RPMI8226 (cell line): ENCODE results near the gene ASXL1.

Experiments used
- DNase-seq: peaks from one replicate; pipeline ENCODE4 v3.0.0-alpha.2; 2015

ASXL1 gene

DNA sequence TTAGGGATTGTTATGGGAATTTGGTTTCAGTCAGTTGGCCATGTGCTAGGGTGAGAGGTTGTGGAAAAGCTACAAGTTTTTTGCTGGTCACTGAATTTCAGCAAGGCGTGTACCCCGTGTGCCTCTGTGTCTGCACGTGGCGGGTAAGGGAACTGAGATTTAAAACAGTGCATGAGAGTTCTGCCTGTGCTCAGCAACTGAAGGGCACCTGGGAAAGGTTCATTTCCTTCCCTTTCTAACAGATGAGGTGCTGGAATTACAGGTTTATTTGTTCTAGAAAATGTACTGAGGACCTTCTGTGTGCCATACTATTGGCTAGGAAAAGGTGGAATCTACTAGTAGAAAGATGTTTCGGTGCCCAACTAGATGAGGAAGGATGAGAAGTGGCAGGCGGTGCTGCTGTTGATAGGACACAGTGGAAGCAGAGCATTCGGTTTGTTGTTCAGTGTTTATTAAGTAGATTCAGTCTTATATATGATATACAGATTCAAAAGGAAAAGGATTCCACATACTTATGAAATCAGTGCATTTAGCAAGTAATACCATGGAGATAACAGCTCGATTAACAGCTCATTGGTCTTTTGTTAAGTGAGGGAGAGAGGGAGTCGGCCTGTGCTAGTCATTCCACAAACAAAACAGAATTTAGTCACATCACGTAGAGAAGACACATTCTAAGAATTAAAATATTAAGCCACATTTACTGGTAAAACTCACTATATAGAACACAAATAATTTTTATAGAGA lies 84.7 kb downstream of the ASXL1 start:
- no peak for DNase-seq

DNA sequence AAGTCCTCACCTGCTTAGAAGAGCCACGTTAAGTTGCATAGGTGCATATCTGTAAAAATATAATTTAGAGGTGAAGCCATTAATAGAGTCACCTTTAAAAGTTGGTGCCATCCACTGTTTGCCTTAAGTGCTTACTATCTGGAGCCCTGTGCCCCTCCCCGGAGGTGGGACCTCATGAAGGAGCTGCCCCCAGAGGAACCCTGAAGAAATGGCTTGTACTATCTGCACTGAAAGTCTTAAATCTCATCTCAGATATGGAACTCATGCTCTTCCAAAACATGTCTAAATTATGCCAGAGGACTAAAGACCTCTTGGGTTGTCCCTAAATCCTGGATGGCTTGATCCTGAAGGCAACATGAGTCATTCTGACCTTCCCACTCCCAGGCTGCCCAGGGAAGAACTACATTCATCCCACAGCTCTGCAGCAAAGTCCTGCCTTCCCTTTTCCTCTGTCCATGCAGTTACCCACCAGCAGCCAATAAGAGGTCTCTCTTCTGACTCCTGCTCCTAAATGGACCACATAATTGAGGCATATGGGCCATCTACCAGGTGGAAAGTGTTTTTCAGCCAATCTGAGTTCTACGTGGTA lies 85.3 kb downstream of the ASXL1 start:
- no peak for DNase-seq

DNA sequence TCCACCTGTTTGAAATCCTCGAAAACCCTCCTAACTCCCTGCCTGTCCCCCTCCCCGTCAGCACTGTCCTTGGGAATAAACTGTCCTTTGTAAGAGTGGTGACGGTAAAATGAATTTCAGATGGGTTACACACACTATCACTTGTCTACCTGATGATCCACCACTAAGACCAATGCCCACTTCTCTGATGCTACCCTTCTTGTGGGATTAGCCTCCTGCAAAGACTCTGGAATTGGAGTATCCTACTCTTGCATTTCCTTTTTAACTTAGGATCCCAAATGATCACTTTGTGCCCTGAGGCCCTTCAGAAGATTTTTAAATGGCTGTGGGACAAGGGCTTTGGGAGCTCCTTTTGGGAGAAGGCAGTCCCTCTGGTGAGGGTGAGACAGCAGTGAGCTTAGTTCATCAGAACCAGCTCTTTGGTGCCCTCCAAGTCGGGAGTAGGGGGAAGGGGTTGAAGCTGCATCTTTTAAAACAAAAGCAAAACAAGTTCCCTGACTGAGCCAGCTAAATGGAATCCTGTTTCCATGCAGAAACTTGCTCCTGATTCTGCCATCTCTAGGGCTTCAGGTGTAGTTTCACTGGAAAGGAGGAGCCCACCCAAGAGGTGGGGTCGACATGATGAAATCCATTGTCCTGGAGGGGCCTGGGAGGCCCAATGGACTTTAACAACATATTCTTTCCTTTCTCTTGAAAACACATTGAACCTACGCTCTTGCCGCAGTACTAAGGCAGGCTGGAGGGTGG lies 86.5 kb downstream of the ASXL1 start:
- DNase-seq, result no peak

- no peak for DNase-seq
Measured at GRCh38 chr20:32445539-32446273, 87.6 kb downstream of the ASXL1 start.

- DNase-seq, result no peak
Measured at GRCh38 chr20:32446301-32447100, 88.4 kb downstream of the ASXL1 start.

GRCh38 chr20:32447136-32448027 lies 89.3 kb downstream of the ASXL1 start:
- no peak for DNase-seq

DNA sequence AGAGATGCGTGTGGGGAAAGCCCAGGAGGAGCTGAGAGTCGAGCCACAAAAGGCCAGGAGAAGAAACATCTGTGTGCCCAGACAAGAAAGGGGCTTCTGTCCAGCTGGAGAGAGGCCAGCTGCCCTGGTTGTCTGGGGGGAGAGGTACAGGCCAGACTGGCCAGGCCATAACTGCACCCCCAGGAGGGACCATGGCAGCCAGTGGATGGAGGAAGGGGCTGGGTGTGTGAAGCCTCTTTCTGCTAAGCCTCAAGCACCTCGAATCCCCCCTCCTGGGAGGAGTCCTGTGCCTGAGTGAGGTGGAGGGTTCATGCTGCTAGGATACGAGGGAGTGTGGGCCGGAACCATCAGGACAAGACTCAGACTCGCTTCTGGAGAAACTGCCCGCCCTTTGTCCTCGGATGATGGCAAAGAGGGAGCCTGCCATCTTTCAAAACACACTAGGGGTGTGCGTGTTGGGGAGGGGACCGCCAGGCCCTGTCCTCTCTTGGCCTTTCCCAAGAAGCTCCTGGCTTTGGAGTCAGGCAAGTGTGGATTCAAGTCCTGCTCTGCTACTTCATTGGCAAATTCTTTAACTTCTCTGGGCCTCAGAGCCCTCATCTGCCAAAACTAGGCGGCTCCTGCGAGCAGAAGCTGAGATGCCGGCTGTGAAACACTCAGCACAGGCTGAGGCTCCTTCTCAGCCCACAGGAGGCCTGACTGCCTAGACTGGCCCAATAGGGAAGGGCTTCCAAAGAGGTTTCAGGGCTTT lies 90.3 kb downstream of the ASXL1 start:
- DNase-seq, result no peak

DNA sequence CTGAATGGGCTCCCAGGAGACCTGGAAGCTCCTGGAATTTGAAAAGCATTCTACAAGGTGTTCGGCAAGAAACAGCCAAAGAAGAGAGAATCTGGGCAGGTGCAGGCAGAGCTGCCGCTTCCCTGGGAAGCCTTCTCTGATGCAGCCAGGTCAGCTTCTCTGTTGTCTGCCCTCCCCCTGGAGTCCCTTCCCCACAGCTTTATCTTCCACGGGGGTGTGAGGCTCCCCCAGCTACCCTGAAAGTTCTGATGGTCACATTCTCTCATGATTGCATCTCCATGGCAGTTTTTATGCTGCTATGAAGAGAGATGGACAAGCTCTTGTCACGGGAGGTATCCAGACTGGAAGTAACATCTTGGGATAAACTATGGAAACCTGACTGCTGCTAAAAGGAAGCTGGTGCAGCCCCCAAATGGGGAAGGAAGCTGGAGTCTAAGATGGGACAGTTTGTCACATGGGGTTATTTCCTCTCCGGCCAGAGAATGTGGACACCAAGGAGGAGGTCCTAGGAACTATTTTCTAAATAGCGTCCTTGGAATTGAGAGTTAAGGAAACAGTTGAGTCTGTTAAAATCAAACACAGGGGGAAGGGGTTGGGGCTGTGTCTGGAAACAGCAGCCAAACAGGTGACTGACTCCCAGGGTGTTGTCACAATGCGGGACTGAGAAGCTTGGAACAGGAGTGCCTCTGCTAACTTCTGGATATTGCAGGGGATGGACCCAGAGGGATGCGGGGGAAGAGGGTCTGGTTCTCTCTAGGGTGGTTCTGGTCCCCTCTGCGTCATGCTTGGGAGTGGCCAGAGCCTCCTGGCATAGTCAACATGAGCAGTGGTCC lies 91.1 kb downstream of the ASXL1 start:
- DNase-seq, result no peak

DNA sequence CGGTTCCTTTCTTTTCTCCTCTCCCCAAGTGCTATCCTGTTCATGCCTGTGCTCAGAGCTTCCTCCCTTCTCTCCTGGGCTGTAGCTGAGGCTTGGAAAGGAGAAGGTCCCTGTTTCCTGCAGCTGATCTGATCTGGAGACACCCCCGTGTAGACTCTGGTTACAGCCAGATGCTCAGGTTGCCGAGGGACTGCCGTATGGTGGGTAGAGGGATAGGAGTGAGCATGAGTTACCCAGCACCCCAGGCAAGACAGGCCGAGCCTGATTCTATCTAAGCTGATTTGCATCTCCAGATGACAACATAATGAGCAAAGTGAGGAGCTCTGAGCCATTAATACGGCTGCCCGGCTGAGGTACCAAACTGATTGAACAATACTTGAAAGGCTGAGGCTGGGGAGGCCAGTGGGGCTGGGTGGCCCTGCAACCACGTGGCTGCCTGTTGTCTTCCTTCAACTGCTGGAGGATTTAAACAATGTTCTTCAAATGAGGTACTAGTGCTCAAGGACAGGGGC lies 91.8 kb downstream of the ASXL1 start:
- DNase-seq, result no peak

DNA sequence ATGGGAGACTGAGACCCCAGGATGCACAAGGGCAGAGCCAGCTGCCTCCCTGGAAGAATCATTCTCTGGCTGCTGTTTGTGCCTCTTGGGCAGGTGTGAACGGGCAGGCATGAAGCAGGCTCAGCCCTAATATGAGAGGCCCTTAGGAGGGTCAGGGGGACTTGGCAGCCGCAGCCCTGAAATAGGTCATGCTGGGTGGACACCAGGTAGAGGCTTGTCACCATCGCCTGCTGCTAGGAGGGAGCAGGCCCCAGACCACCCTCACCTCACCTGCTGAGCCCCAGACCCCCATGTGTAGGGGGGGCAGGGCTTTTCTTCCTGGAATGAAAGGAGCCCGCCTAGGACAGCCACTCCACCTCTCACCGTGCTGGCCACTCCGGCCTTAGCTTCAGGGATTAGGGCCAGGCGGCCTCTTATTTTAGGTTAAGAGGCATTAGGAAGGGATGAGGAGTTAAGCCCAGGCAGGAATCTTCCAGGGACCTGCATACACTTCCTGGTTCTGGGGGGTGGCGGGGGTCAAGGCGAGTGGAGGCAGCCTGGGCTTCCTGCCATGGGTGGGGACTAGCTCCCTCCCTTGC lies 92.4 kb downstream of the ASXL1 start:
- DNase-seq, result no peak

- no peak for DNase-seq
Measured at GRCh38 chr20:32451340-32451681, 93.2 kb downstream of the ASXL1 start.

GRCh38 chr20:32451682-32452461 lies 93.7 kb downstream of the ASXL1 start:
- no peak for DNase-seq

- no peak for DNase-seq
Measured at GRCh38 chr20:32452776-32453466, 94.8 kb downstream of the ASXL1 start.

GRCh38 chr20:32453467-32454163 lies 95.5 kb downstream of the ASXL1 start:
- DNase-seq, result no peak

- DNase-seq, result no peak
Measured at GRCh38 chr20:32454164-32455145, 96.3 kb downstream of the ASXL1 start.
